Stimulated activated CD4-positive, alpha-beta T cell treated with anti-CD3 and anti-CD28 coated beads, Interleukin-1b, Interleukin-23, amount 100 ng/mL, for 48 hours (primary cell): Measurements from ENCODE around the gene POU2F1.
A peak's percentile ranks its signal among the peaks of the same experiment; 100 is the strongest.

Experiments used
- DNase-seq: peaks from one replicate; pipeline ENCODE4 v3.0.0-alpha.2; 2020

The POU2F1 gene

DNA sequence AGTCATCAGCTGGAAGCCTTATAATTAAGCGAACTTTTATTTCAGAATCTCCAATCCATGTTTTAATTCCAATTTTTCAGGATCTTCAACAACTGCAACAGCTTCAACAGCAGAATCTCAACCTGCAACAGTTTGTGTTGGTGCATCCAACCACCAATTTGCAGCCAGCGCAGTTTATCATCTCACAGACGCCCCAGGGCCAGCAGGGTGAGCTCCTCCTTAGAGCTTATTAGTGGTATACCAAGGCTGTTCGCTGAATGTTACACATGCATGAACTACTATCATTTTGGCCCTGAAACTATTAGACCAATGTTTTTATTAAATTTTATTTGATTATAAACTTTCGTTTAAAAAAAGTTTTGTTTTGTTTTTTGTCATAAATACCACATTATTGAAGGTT, 155.3 kb downstream of the POU2F1 start:
- DNase-seq = no peak

DNA sequence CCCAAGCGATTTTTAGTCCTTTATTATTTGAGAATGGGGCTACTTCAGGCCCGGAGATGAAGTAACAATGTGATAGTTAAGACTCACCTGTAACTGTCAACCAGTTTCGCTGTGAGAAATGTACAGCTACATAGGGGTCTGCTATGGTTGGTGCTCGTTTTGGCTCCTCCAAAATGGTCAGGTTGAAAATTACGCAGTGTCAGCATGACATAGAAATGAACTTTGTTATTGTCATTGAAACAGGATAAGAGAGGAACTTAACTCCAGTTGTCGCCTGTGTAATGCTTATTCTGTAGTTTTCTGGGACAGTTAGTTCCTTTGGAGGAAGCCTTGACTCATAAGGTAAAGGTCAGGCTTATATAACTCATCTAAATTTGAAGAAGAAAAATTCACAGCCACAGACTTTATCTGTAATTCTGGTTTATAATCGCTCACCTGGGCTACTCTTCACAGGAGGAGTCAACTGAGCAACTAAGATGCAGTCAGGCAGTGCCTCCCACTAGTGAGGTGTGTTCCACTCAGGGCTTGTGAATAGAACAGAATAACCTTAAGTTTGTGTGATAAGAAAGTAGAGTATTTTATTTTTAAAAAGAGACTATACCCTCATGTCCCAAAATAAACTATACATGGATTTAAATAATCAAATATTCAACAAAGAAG, 166.7 kb downstream of the POU2F1 start:
- no peak for DNase-seq

DNA sequence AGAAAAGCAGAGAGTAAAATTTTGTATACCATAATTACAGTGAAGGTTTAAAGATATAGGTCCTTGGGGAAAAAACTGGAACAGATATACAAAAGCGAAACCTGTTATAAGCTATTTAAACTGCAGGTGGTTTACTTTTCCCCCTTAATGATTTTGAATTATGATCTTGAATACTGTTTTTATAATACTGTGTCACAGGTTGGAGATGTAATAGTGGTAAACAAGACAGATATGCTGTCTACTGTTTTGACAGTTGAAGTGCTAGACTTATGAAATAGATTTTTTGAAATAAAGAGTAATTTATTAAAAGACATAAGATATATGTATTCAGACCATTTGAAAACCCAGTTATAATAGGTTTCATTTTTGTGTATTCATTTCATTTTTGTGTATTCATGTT, 168.3 kb downstream of the POU2F1 start:
- no peak for DNase-seq

DNA sequence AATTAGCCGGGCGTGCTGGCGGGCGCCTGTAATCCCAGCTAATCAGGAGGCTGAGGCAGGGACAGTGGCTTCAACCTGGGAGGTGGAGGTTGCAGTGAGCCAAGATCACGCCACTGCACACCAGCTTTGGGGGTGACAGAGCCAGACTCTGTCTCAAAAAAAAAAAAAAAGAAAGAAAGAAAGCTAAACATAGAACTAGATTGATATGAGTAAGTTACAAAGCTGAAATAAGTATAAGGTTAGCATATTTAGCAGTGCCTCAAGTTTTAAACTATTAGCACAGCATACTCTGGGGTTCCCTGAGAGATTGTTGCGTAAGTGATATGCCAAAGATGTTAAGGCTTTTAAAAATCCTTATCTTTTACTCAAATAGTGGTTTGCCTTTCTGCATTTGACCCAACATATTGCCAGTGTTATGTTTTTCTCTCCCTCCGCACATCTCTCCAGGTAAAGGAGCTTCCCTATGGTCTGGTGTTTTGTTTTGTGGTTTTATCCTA, 171.6 kb downstream of the POU2F1 start:
- no peak for DNase-seq

DNA sequence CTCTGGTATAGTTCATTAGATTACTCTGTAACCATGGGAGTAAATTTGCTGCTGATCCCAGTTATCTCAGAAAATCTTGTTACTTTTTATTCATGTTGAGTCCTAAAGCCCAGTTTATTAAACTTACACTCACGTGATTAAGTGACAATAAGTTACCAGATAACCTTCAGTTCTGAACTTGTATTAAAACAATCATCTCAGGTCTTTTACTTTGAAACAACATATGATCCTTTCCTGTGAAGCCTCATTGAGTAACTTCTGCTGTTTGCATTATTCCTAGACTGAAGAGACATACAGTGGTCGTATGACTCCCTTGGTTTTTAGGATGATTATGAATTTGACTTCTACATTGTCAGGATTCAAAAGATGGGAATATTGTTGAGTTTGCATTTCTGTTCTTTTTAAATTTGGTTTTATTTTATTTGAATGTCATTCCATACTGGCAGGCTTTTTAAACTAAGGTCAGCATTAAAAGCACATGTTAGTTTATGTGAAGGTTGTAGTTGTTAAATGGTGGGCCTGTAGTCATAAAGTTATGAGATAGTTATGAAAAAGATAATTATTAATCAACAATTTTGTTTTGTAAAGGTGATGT, 179.8 kb downstream of the POU2F1 start:
- no peak for DNase-seq

DNA sequence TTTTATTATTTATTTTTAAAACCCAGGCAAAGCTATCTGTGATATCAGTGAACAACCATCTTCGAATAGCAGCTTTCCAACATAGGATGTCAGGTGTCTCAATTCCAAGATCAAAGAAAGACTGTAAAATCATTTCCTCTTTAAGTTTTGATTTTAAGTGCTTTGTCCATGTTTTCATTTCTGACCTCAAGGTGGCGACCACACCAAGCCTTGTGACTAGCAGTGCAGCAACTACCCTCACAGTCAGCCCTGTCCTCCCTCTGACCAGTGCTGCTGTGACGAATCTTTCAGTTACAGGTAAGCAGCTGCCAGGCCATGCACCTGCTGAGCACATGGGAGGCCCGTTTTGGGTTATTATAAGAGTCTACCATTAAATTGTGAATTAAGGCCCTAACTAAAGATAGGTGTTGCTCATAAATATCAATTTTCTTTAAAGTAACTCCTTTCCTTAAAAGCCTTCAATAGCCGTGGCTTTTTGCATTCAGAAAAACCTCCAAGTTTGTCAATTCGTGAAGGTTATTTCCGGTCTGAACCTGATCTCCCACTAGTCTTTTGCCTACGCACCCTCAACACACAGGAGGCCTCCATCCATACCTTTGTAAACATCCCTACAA, 180.7 kb downstream of the POU2F1 start:
- DNase-seq = peak; percentile 33

DNA sequence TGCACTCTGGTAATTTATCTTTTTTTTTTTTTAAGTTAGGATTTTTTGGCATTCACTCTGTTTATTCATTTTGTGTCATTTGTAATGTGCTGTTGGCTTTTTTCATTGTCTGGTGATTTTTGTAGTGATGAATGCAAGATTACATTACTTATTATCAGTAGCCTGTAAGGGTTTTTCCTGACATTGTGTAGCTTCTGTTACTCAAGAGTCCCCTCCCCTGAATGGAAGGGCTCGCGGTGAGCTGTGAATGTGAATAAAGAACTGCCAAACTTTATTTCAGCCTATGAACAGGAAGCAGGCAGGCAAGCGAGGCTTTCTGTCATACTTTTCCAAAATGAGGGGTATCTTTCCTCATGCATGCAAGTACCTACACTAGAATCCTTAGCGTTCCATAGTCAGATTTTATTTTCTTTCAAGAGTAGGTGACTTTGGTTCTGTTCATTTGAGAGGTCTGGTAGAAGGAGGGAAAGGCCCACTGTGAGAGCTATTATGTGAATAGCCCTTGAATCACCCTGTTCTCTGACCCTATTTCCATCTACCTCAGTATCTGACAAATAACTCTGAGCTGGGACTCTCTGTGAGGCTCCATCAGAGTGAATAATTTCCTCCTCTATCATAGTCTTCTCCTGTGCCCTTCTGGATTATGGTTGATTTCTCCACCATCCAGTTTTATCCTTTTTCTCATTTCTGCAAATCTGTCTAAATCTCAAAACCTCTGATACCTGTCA, 183.6 kb downstream of the POU2F1 start:
- no peak for DNase-seq

DNA sequence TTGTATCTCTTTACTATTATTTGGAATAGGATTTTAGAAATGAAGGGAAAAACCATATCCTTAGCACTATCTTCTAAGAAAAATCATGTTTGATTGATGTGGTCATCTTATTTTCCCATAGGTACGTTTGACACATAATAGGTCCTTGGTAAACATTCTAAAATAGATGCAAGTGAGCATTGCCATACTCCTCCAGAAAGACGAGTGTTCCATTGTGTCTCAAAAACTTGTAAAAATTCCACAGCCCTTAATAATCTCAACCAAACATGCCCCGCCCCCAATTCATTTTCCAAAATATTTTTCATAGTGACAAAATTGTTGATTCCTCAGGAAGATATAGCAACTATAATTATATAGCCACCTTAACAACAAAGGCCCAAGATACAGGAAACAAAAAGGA, 184.2 kb downstream of the POU2F1 start:
- DNase-seq = no peak

DNA sequence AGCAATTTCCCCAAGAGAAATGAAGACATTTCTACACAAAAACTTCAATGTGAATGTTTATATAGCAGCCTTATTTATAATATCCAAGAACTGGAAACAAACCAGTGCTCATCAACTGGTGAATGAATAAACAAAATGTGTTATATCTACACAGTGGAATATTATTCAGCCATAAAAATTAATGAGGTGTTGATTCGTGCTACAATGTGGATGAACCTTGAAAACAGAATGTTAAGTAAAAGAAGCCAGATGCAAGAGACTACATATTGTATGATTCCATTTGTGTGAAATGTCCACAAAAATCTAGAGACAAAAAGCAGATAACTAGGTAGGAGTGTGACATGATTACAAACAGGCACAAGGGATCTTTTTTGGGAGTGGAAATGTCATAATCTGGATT, 187.7 kb downstream of the POU2F1 start:
- no peak for DNase-seq

DNA sequence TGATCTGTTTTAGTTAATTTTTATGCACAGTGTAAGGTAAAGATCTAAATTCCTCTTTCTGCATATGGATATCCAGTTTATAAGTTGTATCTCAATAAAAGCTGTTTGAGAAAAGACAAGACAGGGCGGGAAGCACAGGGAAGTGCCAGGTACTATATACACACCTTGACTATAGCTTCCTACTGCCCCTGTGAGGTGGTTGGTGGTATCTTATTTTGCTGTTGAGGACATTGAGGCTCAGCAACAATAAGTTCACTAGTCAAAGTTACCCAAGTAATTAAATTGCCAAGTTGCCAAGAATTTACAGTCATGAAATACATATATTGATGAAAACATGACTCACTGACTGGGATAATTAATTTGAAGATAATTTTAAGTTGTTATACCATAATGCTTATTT, 188.5 kb downstream of the POU2F1 start:
- no peak for DNase-seq

DNA sequence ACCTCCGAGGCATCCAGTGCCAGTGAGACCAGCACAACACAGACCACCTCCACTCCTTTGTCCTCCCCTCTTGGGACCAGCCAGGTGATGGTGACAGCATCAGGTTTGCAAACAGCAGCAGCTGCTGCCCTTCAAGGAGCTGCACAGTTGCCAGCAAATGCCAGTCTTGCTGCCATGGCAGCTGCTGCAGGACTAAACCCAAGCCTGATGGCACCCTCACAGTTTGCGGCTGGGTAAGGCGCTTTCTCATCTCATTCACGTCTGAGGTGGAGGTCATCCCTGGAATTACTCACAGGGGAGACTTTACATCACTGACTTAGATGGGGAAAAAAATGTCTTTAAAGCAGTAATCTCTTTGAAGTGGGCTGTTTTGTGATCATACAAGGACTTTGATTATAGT, 191.4 kb downstream of the POU2F1 start:
- DNase-seq = peak; percentile 64

DNA sequence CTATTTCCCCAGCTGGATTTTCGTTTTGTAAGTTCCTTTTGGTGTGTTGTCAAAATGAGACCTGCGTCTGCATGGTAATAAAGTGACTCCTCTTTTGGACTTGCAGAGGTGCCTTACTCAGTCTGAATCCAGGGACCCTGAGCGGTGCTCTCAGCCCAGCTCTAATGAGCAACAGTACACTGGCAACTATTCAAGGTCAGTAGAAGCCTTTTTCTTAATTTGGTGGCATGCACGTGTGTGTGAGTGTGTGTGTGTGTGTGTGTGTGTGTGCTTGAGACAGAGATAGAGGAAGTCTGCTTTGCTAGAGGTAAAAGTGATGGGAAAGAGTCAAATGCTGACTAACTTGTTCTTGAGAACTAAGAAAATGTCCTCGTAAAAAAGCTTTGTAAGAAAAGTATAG, 192.2 kb downstream of the POU2F1 start:
- no peak for DNase-seq

DNA sequence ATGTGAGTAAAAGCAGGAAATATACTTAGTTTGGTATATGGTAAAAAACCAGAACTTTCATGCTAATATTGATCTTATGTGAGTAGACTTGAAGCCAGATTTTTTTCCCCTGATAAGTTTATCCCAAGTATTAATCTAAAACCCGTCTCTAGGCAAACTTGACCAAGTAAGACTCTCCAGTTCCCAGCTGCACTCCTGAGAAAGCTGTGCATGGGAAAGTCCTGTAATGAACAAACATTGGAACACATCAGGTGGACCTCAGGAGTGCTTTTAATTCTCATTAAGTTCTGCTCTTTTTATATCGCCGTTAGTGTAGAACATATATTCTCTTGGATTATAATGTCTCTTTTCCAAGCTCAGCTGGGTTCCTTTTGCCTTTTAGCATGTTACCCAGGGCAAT, 192.6 kb downstream of the POU2F1 start:
- no peak for DNase-seq

DNA sequence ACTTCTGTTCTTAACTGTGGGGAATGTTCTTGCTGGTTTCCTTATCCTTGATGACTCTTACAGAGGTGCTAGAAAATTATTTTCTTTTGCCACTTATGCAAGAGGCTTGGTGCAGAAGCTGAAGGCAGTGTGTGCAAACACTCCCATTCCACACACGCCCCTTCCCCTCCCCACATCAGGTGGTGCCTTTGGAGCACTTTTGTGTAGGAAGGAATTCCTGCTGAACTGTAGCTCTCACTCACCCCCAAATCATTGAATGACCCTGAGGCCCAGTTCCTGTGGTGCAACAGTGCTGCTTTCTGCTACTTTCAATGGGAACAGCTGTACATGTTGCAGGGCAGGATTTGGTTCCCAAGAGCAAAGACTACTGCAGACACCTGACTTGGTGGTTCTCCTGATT, 195.8 kb downstream of the POU2F1 start:
- DNase-seq = no peak

DNA sequence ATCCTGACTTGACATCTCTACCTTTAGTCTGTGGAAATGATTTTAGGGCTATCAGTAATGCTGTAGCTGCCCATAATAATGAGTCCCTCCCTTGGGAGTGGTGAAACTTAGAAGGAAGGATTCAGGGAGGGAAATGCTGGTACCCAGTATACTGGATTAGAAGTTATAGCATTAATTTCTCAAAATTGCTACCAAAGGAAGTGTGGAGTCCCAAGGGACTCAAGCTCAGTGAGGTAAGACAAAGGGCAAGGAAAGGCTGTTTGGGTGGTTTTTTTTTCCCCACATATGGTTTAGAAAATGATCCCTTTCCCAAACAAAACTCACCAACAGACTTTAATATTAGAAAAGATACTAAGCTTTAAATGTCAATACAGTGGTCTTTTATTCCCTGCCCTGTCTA, 197.7 kb downstream of the POU2F1 start:
- no peak for DNase-seq

DNA sequence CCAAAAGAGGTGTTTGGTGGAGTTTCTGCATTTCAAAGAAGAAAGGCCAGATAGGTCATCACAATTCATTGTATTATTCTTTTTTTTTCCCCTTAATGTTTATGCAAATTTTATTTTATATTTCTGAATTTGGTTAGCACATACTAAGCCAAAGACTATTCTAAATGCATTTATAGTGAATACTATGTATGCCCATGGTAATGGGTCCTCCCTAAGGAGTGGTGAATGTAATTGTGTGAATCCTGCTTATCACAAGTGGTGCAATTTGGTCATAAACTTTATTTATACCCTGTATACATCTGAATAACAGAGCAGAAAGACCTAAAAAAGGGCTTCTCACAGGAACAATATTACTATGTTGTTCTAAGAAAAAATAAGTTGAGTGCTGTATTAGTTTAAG, 198.6 kb downstream of the POU2F1 start:
- no peak for DNase-seq

DNA sequence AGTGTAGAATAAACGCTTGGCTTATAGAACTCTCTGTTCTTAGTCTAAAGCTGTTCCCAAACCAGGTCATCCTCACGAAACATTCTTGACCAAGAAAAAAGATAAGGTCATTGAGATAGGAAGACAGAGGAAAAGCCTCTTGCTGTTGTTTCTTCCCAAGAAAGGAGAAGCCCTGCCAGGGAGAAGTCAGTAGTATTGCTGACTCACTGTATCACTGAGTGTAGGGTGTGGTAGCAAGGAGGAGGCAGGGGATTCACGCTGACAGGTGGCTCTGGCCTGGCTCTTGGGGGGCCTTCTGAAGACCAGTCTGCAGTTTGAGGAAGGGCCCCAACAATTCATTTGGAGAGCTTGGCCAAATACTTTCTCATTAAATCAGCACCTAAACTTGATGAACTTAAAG, 199.8 kb downstream of the POU2F1 start:
- DNase-seq = no peak

DNA sequence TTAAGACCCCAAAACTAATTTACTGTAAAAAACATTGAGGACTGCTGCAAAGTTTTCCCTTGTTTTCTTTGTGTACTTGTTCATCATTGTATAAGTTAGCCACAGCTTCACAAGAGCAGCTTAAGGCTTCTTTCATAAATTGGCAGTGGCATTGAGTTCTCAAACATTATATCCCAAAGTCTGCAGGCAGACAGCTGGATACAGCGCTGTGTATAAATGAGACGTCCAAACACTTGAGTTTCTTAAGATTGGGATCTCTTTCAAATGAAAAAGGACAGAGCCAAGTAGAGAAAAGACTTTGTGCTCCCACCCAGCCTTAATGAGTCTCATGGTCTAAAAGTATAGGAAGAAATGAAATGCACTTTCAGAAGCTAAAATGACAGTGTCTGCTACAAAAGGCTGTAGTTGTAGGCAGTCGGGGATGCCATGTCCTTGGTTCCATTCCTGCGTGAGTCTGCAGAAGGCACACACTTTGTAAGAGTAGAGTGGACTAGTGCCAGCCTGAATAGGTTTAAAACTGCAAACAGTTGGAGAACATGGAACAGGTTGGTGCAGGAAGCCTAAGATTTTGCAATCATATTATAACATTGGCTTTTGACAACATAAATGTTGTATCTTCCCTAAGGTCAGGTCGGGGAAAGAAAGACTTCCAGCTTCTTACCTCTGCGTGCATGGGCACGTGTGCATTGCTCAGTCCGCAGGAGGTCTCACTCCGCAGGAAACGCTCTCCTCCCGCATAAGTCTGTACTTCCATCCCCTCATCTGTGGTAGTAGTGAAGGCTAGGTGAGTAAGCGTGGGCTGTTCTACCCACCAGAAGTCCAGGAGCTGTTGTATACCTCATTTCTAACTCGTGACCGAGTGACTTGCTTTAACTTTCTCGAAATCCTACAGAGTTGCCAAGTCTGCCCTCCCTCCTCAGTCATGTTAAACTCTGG, 203.3 kb downstream of the POU2F1 start:
- DNase-seq = no peak

DNA sequence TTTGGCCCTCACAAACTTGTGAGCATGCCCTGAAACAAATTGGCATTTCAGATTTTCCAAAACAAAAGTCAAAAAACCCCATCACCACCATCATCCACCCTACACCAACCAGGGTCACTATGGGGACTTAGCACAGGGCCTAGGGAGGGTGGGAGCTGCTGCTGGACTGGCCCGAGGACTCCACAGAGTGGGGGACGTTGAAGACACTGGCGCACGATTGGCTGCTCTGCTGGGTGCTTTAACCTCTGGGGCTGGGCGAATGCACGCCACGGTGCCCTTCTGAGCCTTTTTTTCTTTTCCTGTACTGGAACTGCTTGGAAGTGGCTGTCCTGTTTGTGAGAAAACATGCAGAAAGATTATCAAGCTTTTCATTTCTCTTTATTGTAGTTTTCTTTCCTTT, 204.8 kb downstream of the POU2F1 start:
- no peak for DNase-seq

DNA sequence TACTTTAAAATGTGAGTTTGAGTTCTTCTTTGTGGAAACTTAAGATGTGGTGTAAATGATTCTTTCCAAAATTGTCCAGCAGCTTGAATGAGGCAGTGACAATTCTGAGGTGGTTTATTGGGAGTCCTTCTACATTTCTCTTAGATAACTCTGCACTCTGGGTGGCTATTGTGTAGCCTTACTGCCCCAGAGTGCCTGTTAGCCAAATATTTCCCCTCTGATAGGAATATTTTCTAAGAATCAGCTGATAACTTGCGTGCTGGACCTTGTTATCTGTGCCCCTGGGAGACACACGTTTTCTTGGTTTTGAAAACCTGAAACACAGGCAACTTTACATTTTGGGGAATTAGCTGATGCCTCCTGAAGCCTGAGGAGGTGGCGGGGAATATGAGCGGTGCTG, 206.0 kb downstream of the POU2F1 start:
- DNase-seq = no peak

DNA sequence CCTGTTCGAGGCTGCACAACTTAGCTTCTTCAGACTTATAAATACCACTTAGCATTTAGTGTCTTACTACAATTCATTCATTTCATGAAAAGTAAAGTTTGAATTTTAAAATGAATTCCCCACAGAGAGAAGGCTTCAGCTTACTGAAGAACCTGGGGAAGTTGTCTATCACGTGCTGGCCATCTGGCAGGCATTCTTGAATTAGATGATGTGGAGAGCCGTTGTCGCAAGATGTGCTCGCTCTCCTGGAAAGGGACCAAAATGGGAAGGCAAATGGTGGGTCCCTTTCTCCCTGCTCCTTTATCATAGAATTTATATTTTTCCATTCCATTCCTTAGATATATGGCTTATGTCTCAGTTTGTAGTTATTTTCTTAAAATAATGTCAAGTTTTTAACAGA, 207.2 kb downstream of the POU2F1 start:
- no peak for DNase-seq

DNA sequence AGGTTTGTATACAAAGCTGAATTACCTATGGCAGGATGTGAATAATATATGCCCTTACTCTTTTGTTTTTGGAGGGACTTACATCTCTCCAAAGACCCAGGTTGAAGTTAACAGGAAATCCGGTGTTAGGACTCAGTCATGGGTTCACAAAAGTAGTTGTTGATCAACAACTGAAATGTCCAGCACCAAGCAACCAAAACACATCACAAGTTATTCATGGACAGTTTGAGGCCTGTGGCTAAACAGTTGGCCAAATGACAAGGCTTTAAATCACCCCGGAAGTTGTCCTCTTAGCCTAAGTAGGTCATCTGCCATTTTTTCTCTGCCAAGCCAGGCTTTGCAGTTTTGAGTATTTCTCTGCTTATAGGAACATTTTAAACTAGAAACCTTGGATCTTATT, 207.7 kb downstream of the POU2F1 start:
- DNase-seq = no peak

DNA sequence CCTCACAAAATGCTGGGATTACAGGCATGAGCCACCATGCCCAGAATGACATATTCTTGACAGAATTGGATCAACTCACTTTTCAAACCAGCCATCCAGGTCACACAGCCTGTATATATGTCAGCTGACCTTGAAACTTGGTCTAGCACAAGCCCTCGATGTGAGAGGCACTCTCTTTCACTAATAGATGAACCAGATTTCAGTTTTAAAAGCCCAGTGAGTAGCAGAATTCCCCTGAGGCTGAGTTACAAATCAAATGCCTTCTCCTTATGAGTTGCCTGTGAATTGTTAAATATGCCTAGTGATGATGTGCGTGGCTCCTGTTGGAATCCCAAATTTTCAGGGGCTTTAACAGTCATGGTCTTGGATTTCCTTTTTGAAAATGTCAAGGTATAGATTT, 208.9 kb downstream of the POU2F1 start:
- no peak for DNase-seq
